Mucosa of stomach (tissue), 1 donor: ENCODE results near the gene IFNG.

Experiments used
- H3K27me3 ChIP-seq: one replicate; pipeline ENCODE4 v1.7.0; 2013; ENCODE audit warnings: mild to moderate bottlenecking, low read length; ENCODE audit not compliant: control insufficient read depth, insufficient read depth
- H3K36me3 ChIP-seq: one replicate; pipeline ENCODE4 v1.7.0; 2013; ENCODE audit warnings: low read length; ENCODE audit not compliant: control insufficient read depth, insufficient read depth
- H3K4me1 ChIP-seq: one replicate; pipeline ENCODE4 v1.7.0; 2013; ENCODE audit warnings: mild to moderate bottlenecking, low read length; ENCODE audit not compliant: control insufficient read depth, insufficient read depth
- H3K4me3 ChIP-seq: one replicate; pipeline ENCODE4 v1.7.0; 2013; ENCODE audit warnings: low read length
- H3K9ac ChIP-seq: one replicate; pipeline ENCODE4 v1.7.0; 2013; ENCODE audit warnings: mild to moderate bottlenecking, low read length, moderate library complexity
- H3K9me3 ChIP-seq: one replicate; pipeline ENCODE4 v1.7.0; 2013; ENCODE audit warnings: mild to moderate bottlenecking, low read length, moderate library complexity; ENCODE audit not compliant: control insufficient read depth
- donor health status: Pancreatic carcinoma.

IFNG gene

GRCh38 chr12:68106660-68107059 is 52.9 kb downstream of the IFNG start:
- Histone ChIP-seq H3K27me3 (no peaks in the 10 kb centered on the region), H3K36me3 (no peaks in the 10 kb centered on the region), H3K4me1 (no peaks in the 10 kb centered on the region), H3K9me3 (no peaks in the 10 kb centered on the region), H3K9ac (no peak overlapping the region), H3K4me3 (no peak overlapping the region)

GRCh38 chr12:68106160-68106559 is 53.4 kb downstream of the IFNG start:
- Histone ChIP-seq H3K4me3 (no peak overlapping the region), H3K27me3 (no peaks in the 10 kb centered on the region), H3K4me1 (no peaks in the 10 kb centered on the region), H3K36me3 (no peaks in the 10 kb centered on the region), H3K9me3 (no peaks in the 10 kb centered on the region), H3K9ac (no peak overlapping the region)
